Astrocyte of the cerebellum (primary cell): Measurements from ENCODE around the gene TACC3.

Experiments used
- DNase-seq: peaks from one replicate; pipeline ENCODE4 v3.0.0-alpha.2; 2011; ENCODE audit warnings: low read depth
- H3K4me3 ChIP-seq: 2 replicates; pipeline ENCODE4 v1.5.1; 2011; ENCODE audit warnings: mild to moderate bottlenecking, low read depth, low read length, moderate library complexity
- CTCF ChIP-seq: IDR thresholded peaks from 2 replicates; pipeline ENCODE4 v1.5.1; 2012; ENCODE audit warnings: low read length, low read depth, moderate library complexity, mild to moderate bottlenecking; ENCODE audit errors: missing control alignments
- in situ Hi-C: cut with HindIII; loops from 2 replicates; pipeline ENCODE4 v1.10.0; 2017; ENCODE audit warnings: low sequenced_read_pairs

The TACC3 gene

GRCh38 chr4:1731180-1731579 is 9.9 kb downstream of the TACC3 start:
- DNase-seq: peak; percentile 32
- H3K4me3 ChIP-seq: no peak overlapping the region
- in situ Hi-C loops: no loop called here
- no peak for TF ChIP-seq CTCF

DNA sequence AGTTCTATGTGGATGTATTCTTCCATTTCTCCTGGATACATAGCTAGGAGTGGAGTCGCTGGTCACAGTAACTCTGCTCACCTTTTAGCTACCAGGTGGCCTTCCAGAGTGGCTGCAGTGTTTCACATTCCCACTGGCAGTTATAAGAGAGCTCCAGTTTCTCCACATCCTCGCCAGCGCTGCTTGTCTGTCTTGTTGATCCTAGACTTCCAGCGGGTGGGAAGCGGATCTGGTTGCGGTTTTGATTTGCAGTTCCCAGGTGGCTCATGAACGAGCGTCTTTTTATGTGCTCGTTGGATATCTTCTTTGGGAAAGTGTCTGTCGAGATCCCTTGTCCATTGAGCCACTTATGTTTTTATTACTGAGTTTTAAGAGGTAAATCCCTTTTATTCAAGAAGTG is 11.6 kb downstream of the TACC3 start:
- no peak for DNase-seq
- no peak for TF ChIP-seq CTCF
- in situ Hi-C loops: no loop called here
- H3K4me3 ChIP-seq: no peak overlapping the region

GRCh38 chr4:1735215-1735614 is 13.9 kb downstream of the TACC3 start:
- H3K4me3 ChIP-seq: no peak overlapping the region
- in situ Hi-C loops: no loop called here
- no peak for TF ChIP-seq CTCF
- no peak for DNase-seq

DNA sequence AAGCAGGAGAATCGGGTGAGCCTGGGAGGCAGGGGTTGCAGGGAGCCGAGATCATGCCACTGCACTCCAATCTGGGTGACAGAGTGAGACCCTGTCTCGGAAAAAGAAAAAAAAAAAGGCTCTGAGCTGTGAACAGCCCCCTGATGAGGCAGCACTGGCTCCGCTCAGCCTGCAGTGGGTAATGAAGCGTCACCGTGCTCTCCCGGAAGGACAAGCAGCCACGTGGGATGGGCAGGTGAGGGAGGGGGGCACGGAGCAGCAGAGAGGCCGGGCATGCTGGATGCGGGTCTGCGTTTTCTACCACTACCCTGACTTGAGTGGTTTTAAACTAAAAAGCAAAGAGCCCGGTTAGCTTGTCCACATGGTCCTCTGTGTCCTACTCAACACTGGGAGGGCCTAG is 15.5 kb downstream of the TACC3 start:
- DNase-seq: no peak

GRCh38 chr4:1737666-1738065 is 16.3 kb downstream of the TACC3 start:
- no peak for TF ChIP-seq CTCF
- H3K4me3 ChIP-seq: no peak overlapping the region
- in situ Hi-C loops: no loop called here
- DNase-seq: no peak

More for the DNA sequence above, 15.5 kb downstream of the TACC3 start:
- in situ Hi-C loops: no loop called here
- no peak for TF ChIP-seq CTCF
- H3K4me3 ChIP-seq: no peak overlapping the region

GRCh38 chr4:1738410-1738809 is 17.1 kb downstream of the TACC3 start:
- no peak for DNase-seq
- H3K4me3 ChIP-seq: no peak overlapping the region
- in situ Hi-C loops: no loop called here
- no peak for TF ChIP-seq CTCF

DNA sequence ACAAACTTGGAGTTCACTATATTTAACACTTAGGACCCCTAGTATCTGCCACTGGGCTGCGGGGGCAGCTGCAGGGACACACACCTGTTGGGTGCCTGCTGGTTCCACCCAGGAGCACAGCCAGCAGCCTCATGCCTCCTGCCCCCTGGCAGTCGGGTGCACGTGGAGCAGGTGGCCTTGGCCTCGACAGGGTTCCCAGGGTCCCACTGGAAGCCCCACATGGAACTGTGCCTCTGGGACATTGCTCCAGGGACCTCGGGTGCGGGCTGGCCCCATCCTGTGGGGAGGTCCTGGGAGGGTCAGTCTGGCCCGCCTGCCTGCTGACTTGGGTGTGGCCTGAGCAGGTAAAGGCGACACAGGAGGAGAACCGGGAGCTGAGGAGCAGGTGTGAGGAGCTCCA is 18.0 kb downstream of the TACC3 start:
- in situ Hi-C loops: no loop called here

More for the DNA sequence above, 18.0 kb downstream of the TACC3 start:
- no peak for TF ChIP-seq CTCF
- no peak overlapping the region for H3K4me3 ChIP-seq
- DNase-seq: no peak
